ENCODE measurements around the gene RAB11A.
A peak's percentile ranks its signal among the peaks of the same experiment; 100 is the strongest.

The RAB11A gene
- total RNA-seq: 74.5 to 143 (median 111) reads per million in 3 experiments

DNA sequence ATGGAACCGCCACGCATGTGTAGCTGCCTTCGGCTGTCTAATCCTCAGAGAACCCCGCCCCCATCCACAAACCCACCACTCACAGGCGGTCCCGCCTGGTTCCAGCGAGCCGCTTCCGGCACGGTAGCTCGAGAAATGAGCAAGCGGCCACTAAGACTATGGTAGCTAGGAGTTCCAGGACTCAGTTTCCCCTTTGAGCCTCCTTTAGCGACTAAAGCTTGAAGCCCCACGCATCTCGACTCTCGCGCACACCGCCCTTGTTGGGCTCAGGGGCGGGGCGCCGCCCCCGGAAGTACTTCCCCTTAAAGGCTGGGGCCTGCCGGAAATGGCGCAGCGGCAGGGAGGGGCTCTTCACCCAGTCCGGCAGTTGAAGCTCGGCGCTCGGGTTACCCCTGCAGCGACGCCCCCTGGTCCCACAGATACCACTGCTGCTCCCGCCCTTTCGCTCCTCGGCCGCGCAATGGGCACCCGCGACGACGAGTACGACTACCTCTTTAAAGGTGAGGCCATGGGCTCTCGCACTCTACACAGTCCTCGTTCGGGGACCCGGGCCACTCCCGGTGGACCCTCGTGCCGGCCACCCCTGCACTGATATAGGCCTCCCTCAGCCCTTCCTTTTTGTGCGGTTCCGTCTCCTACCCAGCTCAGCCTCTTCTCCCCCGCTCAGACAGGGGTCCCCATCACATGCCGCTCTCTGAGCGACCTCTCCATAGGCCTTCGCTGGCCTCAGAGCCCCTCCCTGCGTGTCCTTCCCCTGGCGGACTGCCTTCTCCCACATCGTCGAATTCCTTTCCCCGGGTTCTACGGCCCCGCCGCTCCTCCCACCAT lies at the start of gene RAB11A:
Gene RAB11A, plus strand, starts transcription at position 366 of the 828 bp plus-strand sequence. Its CDS starts 95 bp downstream, at position 461.
- peak; percentile 95 for DNase-seq

DNA sequence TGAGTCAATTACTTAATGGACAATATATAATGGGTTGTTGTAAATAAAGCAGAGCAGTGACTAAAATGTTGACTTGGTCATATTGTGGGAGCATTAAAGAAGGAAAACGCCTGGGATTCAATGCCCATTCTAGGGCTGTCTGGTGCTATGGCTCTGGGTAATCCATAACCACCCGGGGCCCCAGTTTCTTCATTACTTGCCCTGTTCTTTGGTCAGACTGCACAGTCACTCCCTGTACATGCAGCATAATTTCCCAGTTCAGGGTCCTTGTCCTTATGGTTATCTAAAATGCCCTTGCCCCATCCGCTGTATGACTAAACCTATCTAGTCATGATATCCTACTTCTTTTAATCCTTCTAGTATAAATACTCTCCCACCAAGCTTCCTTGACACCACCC lies 49.7 kb upstream of the RAB11A start:
- no peak for DNase-seq

- no peak for DNase-seq
These were observed 48.2 kb upstream of the RAB11A start for GRCh38 chr15:65821070-65821469.

DNA sequence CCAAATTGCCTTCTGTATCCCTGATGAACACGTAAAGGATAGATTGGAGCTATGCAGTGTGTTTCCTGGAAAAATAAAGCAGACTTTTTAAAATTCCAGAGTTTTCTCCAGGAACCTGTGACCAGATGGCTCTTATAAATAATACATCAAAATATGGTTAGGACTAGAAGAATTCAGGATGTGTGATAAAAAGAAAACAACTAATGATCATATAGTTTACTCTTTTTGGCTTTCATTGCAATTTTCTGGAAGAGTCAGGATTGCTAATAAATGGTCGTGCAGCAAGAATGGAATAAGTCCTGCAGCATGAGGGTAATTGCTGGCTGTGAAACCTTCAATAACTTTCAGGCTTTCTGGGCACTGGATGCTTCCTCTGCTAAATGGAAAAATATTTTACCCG lies 47.0 kb upstream of the RAB11A start:
- no peak for DNase-seq

DNA sequence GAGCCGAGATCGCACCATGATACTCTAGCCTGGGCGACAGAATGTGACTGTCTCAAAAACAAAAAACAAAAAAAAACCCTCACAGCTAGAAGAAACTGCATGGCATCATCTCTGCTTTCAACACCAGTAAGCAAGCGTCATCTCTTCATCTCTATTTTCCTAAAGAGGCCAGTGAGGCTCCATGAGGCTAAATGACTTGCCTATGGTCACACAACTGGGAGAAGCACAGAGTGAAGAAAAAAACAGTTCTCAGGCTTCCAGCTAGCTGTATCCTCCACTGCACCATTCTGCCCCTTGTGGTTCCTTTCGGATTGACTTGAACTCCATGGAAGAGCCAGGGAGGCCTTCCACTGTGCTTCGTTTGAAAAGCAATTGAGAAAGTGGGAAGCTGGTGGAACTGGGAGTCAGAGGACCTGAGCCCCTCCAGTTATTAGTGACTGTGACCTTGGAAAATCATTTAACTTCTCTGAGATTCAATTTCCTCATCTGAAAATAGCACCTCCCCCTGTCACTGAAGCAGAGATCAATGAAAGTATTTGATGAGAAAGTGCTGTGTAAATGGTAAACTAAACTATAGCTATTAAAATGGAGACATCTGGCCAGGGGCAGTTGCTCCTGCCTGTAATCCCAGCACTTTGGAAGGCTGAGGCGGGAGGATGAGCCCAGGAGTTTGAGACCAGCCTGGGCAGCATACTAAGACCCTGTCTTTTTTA lies 45.1 kb upstream of the RAB11A start:
- no peak for DNase-seq

DNA sequence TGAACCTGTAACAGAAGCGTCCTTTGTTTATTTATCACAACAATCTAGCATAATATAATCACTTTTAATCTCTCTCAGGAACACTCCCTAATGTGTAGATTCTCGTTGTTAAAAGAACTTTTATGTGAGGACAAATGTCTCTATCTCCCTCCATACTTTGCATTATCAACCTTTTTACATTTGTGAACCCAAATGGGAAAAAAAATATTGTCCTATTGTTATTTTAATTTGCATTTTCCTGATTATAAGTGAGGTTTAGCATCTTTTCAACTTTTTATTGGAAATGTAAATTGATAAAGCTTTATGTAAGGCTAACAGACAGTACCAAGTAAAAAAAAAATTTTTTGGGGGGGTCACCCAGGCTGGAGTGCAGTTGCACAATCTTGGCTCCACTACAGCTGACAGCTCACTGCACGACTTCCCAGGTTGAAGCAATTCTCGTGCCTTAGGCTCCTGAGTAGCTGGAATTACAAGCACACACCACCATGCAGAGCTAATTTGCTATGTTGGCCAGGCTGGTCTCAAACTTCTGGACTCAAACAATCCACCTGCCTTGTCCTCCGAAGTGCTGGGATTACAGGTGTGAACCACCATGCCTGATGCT lies 44.2 kb upstream of the RAB11A start:
- no peak for DNase-seq

DNA sequence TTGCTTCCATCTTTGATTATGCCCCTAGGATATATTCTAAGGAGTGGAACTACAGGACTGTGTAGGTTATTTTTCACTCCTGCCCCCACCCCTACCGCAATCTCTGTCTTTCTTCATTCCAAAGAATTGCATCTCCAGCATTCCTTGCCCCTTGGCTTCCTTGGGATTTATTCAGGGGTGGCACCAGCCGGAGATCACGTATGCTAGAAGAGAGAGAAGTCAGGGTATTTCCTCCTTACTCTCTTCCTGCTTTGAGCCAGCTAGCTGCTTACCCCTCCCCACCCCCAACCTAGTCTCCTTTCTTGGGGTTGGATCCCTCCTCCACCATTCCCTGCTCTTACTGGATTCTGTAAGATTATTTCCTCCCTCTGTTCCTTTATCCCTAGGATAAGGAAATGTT lies 42.2 kb upstream of the RAB11A start:
- no peak for DNase-seq

GRCh38 chr15:65828585-65828984 lies 40.7 kb upstream of the RAB11A start:
- peak; percentile 78 for DNase-seq

- DNase-seq: peak; percentile 53
These were observed 40.0 kb upstream of the RAB11A start for GRCh38 chr15:65829130-65829764.

DNA sequence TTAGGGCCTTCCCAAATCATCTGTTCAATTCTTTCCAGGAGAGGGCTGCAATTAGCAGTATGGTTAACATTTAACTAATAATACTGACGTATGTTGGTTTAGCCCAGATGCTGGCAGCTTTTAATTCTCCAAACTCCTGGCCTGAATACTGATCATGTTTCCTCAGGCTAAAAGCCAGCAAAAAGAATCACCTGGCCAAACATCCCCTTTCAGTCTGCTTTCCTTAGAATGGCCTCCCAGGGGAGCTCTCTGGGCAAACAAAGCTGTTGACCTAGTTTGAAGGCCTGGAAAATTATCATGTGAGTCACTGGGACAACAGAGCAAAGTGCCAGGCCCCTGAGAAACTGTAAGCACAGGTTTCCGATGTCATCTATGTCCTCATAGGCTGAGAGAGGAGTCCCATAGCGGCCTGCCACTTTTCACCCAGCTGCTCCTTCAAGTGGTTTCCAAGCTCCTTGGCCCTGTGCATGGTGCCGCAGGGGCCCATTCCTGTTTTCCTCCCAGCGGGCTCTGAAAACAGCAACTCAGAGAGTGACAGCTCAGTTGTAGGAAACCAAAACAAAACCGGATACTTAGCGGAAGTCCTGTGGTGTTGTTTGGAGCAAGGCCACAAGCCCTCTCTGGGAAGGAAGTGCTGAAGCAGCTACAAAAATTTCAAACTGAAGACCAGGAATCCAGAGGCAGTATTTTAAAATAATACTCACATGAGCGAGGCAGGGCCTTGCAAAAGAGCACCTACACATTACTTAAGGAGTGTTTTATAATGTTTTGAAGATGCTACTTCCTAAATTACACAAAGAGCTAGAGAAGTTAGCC lies 36.5 kb upstream of the RAB11A start:
- DNase-seq: peak; percentile 71

DNA sequence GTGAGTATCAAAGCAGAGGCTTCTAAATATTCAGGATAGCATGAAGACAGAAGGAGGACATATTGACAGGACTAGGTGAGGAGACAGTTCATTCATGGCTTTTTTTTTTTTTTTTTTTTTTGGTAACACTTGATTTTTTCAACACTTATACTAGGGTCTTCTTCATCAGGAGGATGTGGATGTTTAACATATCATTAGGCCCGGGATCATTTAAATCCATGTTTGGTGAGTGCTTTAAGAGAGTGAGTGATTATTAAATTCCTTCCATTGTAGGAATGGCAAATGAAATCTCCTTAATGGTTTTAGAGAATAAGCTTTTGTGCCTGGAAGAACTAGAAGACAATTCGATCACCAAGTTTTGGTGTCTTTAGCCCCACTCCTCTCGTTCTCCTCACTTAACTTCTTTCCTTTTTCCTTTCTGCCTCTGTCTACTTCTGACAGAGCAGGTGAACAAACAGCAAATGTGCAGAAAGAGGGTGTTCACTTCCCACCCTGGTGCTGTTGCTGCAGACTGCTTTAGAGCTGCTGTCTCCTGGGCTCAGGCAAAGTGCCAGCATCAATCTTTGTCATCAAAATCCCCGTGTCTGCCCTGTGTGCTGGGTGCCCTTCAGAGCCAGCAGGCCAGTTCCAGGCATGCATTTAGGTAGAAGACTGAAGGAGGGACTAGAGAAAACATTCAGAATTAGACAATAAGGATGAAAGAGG lies 35.6 kb upstream of the RAB11A start:
- no peak for DNase-seq

DNA sequence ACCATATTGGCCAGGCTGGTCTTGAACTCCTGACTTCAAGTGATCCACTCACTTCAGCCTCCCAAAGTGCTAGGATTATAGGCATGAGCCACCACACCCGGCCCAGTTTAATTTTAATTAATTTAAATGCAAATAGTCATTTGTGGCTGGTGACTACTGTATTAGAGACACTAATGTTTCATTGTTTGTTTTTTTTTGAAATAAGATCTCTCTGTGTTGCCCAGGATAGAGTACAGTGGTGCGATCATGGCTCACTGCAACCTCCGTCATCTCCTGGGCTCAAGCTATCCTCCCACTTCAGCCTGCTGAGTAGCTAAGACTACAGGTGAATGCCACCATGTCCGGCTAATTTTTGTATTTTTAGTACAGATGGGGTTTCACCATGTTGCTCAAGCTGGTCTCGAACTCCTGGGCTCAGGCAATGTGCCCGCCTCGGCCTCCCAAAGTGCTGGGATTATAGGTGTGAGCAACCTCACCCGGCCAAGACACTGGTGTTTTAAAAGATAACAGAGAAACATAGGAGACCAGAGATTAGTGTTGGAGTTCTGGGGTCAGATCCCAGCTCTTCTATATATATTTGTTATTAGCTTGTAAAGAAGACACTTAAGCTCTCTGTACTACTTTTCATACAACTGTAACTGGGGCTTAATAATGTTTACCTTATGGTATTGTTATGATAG lies 34.5 kb upstream of the RAB11A start:
- no peak for DNase-seq

- DNase-seq: no peak
These were observed 33.8 kb upstream of the RAB11A start for GRCh38 chr15:65835447-65835846.

DNA sequence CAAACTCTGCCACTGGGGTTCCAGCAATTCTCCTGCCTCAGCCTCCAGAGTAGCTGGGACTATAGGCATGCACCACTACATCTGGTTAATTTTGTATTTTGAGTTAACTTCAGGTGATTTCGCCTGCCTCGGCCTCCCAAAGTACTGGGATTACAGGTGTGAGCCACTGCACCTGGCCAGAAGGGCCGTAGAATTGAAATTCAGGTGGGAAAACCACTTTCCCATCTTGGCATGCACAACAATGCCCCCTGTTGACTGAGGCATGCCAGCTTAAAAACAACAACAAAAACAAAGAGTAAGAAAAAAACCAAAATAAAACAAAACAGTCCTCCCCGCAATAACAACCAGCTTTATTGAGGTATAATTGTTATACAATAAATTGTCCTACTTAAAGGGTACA lies 32.6 kb upstream of the RAB11A start:
- DNase-seq: no peak

DNA sequence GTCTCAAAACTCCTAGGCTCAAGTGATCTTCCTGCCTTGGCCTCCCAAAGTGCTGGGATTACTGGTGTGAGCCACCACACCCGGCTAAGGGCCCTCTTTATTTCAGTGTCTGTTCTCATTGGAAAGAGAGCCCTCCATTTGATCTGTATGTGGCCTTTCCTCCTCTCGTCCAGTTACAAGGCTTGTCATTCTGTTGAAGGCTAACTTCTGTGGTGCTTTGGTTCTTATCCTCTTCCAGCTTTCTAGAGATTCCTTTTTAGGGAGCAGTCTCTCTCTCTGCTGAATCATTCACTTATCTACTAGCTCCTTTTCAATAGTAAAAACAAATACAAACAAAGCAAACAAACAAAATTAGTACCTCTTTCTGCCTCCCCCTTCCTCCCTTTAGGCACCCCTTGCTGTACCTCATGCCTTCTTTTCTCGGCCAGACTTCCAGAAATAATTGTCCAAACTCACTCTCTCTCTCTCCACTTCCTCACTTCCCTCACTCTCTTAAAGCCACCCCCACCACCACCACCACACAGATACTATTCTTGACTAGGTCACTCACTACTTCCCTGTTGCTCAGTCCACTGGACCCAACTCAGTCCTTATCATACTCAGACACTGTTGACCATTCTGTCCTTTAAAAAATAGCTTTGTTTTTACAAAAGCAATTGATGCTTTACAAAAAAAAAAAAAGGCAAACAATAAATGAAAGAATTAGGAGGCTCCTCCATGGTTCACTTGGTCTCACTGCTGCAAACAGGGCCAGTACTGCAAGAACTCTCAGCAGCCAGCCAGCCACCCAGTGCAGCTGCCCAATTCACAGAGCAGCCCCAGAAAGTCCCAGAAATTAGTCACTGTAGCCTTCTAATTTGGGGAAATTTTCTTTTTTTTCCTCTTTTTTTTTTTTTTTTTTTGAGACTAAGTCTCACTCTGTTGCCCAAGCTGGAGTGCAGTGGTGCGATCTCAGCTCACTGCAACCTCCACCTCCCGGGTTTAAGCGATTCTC lies 31.7 kb upstream of the RAB11A start:
- no peak for DNase-seq

DNA sequence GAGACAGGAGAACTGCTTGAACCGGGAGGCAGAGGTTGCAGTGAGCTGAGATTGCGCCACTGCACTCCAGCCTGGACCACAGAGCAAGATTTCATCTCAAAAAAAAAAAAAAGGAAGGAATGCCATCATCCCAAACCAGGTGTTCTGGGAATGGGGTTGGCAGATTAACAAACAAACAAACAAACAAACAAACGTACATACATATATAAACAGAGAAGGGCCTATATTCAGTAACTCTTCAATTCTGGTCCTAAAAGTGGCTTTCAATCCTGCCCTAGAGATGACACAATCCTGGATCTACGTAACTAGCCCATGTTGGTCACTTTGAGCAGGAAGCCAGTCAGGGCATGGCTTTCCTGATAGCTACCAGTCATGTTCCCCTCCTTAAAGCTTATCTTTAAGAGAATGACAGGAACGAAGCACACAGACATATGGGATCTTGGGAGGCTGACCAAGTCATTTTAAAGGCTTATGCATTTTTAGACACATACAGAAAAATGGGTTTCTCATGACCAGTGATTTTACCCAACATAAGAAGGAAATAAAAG lies 29.9 kb upstream of the RAB11A start:
- no peak for DNase-seq

- DNase-seq: no peak
These were observed 29.3 kb upstream of the RAB11A start for GRCh38 chr15:65839985-65840384.

DNA sequence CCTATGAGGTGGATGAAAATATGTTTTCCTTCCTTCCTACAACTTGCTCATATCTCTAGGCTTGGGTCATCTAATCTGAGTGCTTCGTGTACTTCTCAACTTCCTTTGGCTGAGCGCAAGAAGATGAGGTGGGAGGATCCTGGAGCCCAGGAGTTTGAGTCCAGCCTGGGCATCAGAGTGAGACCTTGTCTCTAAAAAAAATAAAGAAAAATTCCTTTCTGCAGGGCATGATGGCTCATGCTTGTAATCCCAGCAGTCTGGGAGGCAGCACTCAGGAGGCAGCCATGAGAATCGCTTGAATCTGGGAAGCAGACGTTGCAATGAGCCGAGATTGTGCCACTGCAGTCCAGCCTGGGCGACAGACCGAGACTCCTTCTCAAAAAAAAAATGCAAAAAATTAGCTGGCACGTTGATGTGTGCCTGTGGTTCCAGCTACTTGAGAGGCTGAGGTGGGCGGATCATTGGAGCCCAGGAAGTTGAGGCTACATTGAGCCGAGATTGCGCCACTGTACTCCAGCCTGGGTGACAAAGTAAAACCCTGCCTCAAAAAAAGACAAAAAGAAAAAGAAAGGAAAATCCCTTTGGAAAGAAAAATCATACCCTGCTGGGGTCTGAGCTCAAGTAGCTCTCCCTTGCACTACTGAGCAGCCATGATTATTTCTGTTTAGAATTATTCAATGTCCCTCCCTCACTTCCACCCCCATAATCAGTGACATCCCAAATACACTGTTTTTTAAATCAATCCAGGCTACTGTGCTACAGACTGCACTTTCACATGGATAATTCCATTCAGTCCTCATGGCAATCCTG lies 28.0 kb upstream of the RAB11A start:
- DNase-seq: no peak
